ENCODE measurements around the gene COA6. TPM values are rescaled to one million over a fixed set of nuclear protein-coding genes. Genes with fewer than 3 reads are reported as not detected.

The COA6 gene
- total RNA-seq, 1 donor from 2014 or later: 25.0 TPM

GRCh38 chr1:234388094-234388493 lies 14.8 kb downstream of the COA6 start:
- Histone ChIP-seq H3K36me3 (peaks cover 35% of the 10 kb centered on the region), H3K27me3 (no peaks in the 10 kb centered on the region), H3K4me1 (no peaks in the 10 kb centered on the region), H3K4me3 (no peak overlapping the region), H3K9me3 (no peaks in the 10 kb centered on the region), H3K27ac (no peak overlapping the region)
- ATAC-seq: no peak
- TF ChIP-seq CTCF (IDR thresholded peaks at IDR 0.05): no peak
- intact Hi-C loops (cut with DNase I): no loop called here
- no peak for DNase-seq

GRCh38 chr1:234393190-234393589 lies 19.9 kb downstream of the COA6 start:
- H3K4me3 ChIP-seq: no peak overlapping the region
- intact Hi-C loops (cut with DNase I): no loop called here
- peaks cover 29% of the 10 kb centered on the region for H3K36me3 ChIP-seq
- H3K27ac ChIP-seq: no peak overlapping the region
- no peaks in the 10 kb centered on the region for H3K9me3 ChIP-seq
- ATAC-seq (no peak), DNase-seq (no peak)
- no peak for TF ChIP-seq CTCF (IDR thresholded peaks at IDR 0.05)
- H3K27me3 ChIP-seq: no peaks in the 10 kb centered on the region
- H3K4me1 ChIP-seq: no peaks in the 10 kb centered on the region

GRCh38 chr1:234395297-234395696 lies 22.0 kb downstream of the COA6 start:
- no peak for TF ChIP-seq CTCF (IDR thresholded peaks at IDR 0.05)
- DNase-seq (no peak), ATAC-seq (peak; percentile 70)
- Histone ChIP-seq H3K36me3 (peaks cover 29% of the 10 kb centered on the region), H3K9me3 (no peaks in the 10 kb centered on the region), H3K4me3 (no peak overlapping the region), H3K27ac (no peak overlapping the region), H3K4me1 (peaks cover 2% of the 10 kb centered on the region), H3K27me3 (no peaks in the 10 kb centered on the region)
- intact Hi-C loops (cut with DNase I): no loop called here

GRCh38 chr1:234396092-234396491 lies 22.8 kb downstream of the COA6 start:
- Histone ChIP-seq H3K9me3 (no peaks in the 10 kb centered on the region), H3K27ac (no peak overlapping the region), H3K36me3 (peaks cover 25% of the 10 kb centered on the region), H3K4me1 (peaks cover 10% of the 10 kb centered on the region), H3K27me3 (no peaks in the 10 kb centered on the region), H3K4me3 (no peak overlapping the region)
- ATAC-seq: peak; percentile 71
- no peak for TF ChIP-seq CTCF (IDR thresholded peaks at IDR 0.05)
- no peak for DNase-seq
- intact Hi-C loops (cut with DNase I): no loop called here

GRCh38 chr1:234396871-234397270 lies 23.6 kb downstream of the COA6 start:
- intact Hi-C loops (cut with DNase I): no loop called here
- no peak for TF ChIP-seq CTCF (IDR thresholded peaks at IDR 0.05)

GRCh38 chr1:234397732-234398131 lies 24.5 kb downstream of the COA6 start:
- Histone ChIP-seq H3K4me3 (no peak overlapping the region), H3K36me3 (peaks cover 10% of the 10 kb centered on the region), H3K27ac (no peak overlapping the region), H3K27me3 (no peaks in the 10 kb centered on the region), H3K4me1 (peaks cover 10% of the 10 kb centered on the region), H3K9me3 (no peaks in the 10 kb centered on the region)
- no peak for TF ChIP-seq CTCF (IDR thresholded peaks at IDR 0.05)
- no peak for ATAC-seq
- intact Hi-C loops (cut with DNase I): no loop called here
- no peak for DNase-seq

More at GRCh38 chr1:234396871-234397270, 23.6 kb downstream of the COA6 start:
- no peak overlapping the region for H3K4me3 ChIP-seq
- H3K36me3 ChIP-seq: peaks cover 17% of the 10 kb centered on the region
- ATAC-seq: no peak
- H3K27ac ChIP-seq: no peak overlapping the region
- H3K9me3 ChIP-seq: no peaks in the 10 kb centered on the region
- H3K4me1 ChIP-seq: peaks cover 10% of the 10 kb centered on the region
- DNase-seq: no peak
- H3K27me3 ChIP-seq: no peaks in the 10 kb centered on the region
